Measurements from ENCODE around the gene ARHGAP26.

Gene ARHGAP26

GRCh38 chr5:142973932-142974331, 203.8 kb downstream of the ARHGAP26 start:
- no peak overlapping the region for H3K27ac ChIP-seq
- no peak for DNase-seq (ENCODE audit: low spot score)
- H3K4me3 ChIP-seq: no peak overlapping the region
- TF ChIP-seq, protein P1, sequence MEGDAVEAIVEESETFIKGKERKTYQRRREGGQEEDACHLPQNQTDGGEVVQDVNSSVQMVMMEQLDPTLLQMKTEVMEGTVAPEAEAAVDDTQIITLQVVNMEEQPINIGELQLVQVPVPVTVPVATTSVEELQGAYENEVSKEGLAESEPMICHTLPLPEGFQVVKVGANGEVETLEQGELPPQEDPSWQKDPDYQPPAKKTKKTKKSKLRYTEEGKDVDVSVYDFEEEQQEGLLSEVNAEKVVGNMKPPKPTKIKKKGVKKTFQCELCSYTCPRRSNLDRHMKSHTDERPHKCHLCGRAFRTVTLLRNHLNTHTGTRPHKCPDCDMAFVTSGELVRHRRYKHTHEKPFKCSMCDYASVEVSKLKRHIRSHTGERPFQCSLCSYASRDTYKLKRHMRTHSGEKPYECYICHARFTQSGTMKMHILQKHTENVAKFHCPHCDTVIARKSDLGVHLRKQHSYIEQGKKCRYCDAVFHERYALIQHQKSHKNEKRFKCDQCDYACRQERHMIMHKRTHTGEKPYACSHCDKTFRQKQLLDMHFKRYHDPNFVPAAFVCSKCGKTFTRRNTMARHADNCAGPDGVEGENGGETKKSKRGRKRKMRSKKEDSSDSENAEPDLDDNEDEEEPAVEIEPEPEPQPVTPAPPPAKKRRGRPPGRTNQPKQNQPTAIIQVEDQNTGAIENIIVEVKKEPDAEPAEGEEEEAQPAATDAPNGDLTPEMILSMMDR (IDR thresholded peaks at IDR 0.05): no peak

- Histone ChIP-seq H3K27ac (no peak overlapping the region), H3K4me3 (no peak overlapping the region)
- DNase-seq (ENCODE audit: low spot score): no peak
- TF ChIP-seq, protein P1 (IDR thresholded peaks at IDR 0.05): no peak
Measured at GRCh38 chr5:142974409-142974808, 204.2 kb downstream of the ARHGAP26 start.

DNA sequence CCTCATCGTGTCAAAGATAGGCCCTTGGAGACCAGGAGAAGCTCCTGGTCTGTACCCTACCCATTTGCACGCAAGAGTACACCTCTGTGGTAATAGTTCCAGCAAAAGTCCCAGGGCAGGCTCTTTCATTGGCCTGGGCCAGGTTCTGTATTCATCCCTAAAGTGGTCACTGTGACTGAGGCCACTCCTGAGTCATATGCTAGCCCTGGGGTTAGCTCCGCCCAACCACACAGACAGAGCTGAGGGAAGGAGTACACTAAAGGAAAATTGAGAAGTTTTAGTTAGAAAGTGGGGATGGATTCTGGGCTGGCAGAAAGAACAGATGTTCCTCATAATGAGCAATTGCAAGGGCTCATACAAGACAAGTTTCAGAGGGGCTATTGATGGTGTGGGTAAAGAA, 206.7 kb downstream of the ARHGAP26 start:
- Histone ChIP-seq H3K4me3 (no peak overlapping the region), H3K27ac (no peak overlapping the region)
- TF ChIP-seq, protein P1 (IDR thresholded peaks at IDR 0.05): no peak
- DNase-seq (ENCODE audit: low spot score): no peak

DNA sequence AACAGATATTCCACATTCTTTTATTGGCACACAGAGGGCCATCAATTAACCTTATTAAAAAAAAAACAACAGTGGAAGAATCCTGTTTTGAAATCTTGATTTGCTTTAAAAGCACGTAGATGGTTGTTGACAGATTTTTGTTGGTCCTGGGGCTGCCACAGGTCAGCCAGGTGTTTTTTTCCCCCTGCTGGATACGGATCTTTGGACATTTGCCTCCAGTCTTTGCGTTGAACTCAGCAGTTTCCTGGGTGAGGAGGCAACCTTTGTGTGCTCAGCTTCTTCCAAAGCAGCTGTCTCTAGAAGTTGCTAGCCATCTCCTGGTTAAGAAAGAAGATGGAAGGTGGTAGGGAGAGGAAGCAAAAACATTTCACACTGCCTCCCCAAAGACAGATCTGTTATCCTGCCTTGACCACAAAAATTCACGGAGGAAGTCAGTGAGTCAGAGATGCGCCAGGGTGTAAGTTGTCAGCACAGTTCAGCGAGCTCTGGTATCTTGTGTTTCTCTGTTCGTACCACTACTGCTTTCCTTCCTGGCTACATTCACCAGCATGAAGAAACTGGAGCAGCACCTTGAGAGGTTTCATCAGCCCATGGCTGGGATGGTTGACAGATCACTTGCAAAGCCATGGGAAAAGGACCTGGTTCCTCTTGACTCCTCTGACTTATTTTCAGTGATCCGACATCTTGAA, 207.3 kb downstream of the ARHGAP26 start:
- H3K4me3 ChIP-seq: no peak overlapping the region
- no peak overlapping the region for H3K27ac ChIP-seq
- no peak for DNase-seq (ENCODE audit: low spot score)
- TF ChIP-seq, protein P1 (IDR thresholded peaks at IDR 0.05): no peak

DNA sequence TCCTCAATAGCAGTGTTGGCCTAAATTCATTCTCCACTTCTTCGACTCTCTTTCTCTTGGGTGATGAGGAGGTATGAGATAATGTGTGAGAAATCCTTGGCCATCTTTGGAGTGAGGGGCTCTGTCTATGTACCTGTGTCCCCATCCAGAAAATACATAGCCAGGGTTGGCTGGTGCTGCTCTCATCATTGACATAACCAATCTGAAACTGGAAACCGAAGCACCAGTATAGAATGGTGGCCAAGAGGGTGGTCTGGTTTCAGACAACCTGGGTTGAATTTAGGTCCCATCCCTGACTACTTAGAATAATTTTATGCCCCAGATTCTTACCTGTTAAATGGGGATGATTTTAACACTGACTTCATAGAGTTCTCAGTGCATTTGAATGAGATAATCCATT, 208.1 kb downstream of the ARHGAP26 start:
- H3K4me3 ChIP-seq: no peak overlapping the region
- no peak for DNase-seq (ENCODE audit: low spot score)
- H3K27ac ChIP-seq: no peak overlapping the region
- TF ChIP-seq, protein P1 (IDR thresholded peaks at IDR 0.05): no peak

- Histone ChIP-seq H3K4me3 (no peak overlapping the region), H3K27ac (no peak overlapping the region)
- TF ChIP-seq, protein P1 (IDR thresholded peaks at IDR 0.05): no peak
- DNase-seq (ENCODE audit: low spot score): no peak
Measured at GRCh38 chr5:142978726-142979125, 208.5 kb downstream of the ARHGAP26 start.

DNA sequence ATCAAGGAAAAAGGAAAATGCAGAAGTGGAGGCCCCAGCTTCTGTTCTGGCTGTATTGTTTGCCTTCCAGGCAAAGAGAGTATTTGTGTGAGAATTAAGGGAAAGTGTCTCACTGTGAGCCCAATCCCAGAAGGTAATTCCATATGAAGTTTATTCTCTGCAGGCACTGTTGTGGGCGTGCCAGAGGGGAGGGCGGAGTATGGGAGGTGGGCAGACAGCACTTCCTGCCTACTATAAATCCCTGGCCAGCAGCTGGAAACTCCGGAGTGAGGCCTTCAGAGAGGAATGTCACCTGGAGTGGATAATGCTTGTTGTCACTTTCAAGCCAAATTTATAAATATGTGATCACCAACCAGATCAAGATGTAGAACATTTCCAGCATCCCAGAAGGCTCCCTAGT, 209.5 kb downstream of the ARHGAP26 start:
- TF ChIP-seq, protein P1 (IDR thresholded peaks at IDR 0.05): no peak
- no peak for DNase-seq (ENCODE audit: low spot score)
- Histone ChIP-seq H3K4me3 (no peak overlapping the region), H3K27ac (no peak overlapping the region)
